ENCODE data around the gene INF2.
A peak's percentile ranks its signal among the peaks of the same experiment; 100 is the strongest.
"Not testable (repeated sequence)": the region's sequence is repeated elsewhere in the genome, so short reads cannot be mapped to it uniquely, and the experiment has no call there.

INF2 gene

DNA sequence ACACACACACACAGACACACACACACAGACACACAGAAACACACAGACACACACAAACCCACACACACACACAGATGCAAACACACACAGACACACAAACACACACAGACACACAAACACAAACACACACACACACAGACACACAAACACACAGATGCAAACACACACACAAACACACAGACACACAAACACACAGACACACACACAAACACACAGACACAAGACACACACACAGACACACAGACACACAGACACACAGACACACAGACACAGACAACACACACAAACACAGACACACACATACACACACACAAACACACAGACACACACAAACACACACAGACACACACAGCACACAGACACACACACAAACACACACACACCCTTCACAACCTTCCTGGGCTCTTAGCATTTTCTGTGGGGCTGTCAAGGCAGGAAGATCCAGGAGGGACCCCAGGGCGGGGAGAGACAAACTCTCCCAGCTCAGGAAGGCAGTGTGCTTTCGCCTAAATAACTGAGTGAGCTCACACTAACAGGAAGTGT is 24.2 kb upstream of the INF2 start:
- TF ChIP-seq, protein P1, sequence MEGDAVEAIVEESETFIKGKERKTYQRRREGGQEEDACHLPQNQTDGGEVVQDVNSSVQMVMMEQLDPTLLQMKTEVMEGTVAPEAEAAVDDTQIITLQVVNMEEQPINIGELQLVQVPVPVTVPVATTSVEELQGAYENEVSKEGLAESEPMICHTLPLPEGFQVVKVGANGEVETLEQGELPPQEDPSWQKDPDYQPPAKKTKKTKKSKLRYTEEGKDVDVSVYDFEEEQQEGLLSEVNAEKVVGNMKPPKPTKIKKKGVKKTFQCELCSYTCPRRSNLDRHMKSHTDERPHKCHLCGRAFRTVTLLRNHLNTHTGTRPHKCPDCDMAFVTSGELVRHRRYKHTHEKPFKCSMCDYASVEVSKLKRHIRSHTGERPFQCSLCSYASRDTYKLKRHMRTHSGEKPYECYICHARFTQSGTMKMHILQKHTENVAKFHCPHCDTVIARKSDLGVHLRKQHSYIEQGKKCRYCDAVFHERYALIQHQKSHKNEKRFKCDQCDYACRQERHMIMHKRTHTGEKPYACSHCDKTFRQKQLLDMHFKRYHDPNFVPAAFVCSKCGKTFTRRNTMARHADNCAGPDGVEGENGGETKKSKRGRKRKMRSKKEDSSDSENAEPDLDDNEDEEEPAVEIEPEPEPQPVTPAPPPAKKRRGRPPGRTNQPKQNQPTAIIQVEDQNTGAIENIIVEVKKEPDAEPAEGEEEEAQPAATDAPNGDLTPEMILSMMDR (IDR thresholded peaks at IDR 0.05; ENCODE audit: low read depth, low read length), result no peak
- Histone ChIP-seq H3K4me3 (ENCODE audit: low read depth, low read length) (no peak overlapping the region), H3K36me3 (no peaks in the 10 kb centered on the region), H3K9me3 (no peaks in the 10 kb centered on the region), H3K27me3 (no peaks in the 10 kb centered on the region), H3K4me1 (no peaks in the 10 kb centered on the region)
- DNase-seq, result no peak

GRCh38 chr14:104665657-104666522 is 23.5 kb upstream of the INF2 start:
- H3K27me3 ChIP-seq, result no peaks in the 10 kb centered on the region
- H3K4me1 ChIP-seq, result no peaks in the 10 kb centered on the region
- TF ChIP-seq, protein P1 (IDR thresholded peaks at IDR 0.05; ENCODE audit: low read depth, low read length), result 0 out of 2 replicates have a peak, but pooled peaks have one; percentile 9
- no peaks in the 10 kb centered on the region for H3K36me3 ChIP-seq
- no peaks in the 10 kb centered on the region for H3K9me3 ChIP-seq
- H3K4me3 ChIP-seq (ENCODE audit: low read depth, low read length), result no peak overlapping the region
- no peak for DNase-seq

DNA sequence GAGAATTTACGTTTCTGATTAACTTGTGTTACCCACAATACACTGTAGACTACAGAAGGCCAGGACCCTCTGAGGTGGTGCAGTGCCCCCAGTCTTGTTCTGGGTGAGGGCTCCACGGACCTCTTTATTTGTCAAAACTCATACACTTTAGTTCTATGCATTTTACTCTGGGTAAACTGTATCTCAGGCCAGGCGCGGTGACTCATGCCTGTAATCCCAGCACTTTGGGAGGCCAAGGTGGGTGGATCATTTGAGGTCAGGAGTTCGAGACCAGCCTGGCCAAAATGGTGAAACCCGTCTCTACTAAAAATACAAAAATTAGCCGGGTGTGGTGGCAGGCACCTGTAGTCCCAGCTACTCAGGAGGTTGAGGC is 22.9 kb upstream of the INF2 start:
- H3K27me3 ChIP-seq; H3K9me3 ChIP-seq; H3K4me3 ChIP-seq (ENCODE audit: low read depth, low read length): not testable (repeated sequence)

DNA sequence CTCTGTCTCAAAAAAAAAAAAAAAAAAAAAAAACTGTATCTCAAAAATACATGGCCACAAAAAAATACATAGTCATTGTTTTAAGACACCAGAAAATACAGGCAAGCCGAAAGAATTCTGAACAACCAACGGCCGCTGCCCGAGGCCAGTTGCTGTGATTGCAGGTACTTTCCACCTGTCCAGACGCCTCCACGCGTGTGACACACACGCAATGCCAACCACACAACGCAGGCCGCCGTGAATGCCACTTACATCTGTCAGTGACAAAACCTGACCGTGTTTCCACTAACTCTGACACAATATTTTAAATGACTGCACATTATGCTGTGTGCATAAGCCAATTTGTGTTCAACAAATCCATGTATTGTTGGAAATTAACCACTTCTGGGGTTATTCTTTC is 22.4 kb upstream of the INF2 start:
- no peak for DNase-seq
- no peaks in the 10 kb centered on the region for H3K4me1 ChIP-seq
- H3K36me3 ChIP-seq, result no peaks in the 10 kb centered on the region
- no peaks in the 10 kb centered on the region for H3K9me3 ChIP-seq
- H3K27me3 ChIP-seq, result no peaks in the 10 kb centered on the region
- TF ChIP-seq, protein P1 (IDR thresholded peaks at IDR 0.05; ENCODE audit: low read depth, low read length), result no peak
- no peak overlapping the region for H3K4me3 ChIP-seq (ENCODE audit: low read depth, low read length)

More for the DNA sequence above, 22.9 kb upstream of the INF2 start:
- not testable (repeated sequence) for H3K36me3 ChIP-seq, DNase-seq, H3K4me1 ChIP-seq

GRCh38 chr14:104669697-104670096 is 19.7 kb upstream of the INF2 start:
- TF ChIP-seq, protein P1 (IDR thresholded peaks at IDR 0.05; ENCODE audit: low read depth, low read length), result no peak
- DNase-seq, result no peak
- no peaks in the 10 kb centered on the region for H3K9me3 ChIP-seq
- no peaks in the 10 kb centered on the region for H3K36me3 ChIP-seq
- H3K4me1 ChIP-seq, result no peaks in the 10 kb centered on the region
- H3K27me3 ChIP-seq, result no peaks in the 10 kb centered on the region
- no peak overlapping the region for H3K4me3 ChIP-seq (ENCODE audit: low read depth, low read length)

DNA sequence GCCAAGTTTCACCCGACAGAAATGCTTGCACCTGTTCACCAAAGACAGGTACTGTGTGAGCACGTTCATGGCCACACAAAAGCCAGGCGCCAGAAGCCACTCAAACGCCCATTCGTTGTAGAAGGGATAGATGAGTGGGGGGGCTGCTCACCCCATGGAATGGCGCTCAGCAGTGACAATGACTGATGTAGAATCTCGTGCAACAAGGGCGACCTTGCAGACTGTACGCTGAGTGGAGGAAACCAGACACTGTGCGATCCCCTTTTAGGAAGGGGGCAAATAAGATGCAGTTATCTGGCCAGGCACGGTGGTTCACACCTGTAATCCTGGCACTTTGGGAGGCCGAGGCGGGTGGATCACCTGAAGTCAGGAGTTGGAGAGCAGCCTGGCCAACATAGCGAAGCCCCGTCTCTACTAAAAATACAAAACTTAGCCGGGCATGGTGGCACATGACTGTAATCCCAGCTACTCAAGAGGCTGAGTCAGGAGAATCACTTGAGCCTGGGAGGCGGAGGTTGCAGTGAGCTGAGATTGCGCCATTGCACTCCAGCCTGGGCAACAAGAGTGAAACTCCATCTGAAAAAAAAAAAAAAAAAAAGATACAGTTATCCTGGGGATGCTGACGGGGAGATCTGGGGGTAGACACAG is 18.0 kb upstream of the INF2 start:
- H3K4me3 ChIP-seq (ENCODE audit: low read depth, low read length); DNase-seq; H3K9me3 ChIP-seq; H3K27me3 ChIP-seq; H3K36me3 ChIP-seq; H3K4me1 ChIP-seq: not testable (repeated sequence)

- not testable (repeated sequence) for H3K27me3 ChIP-seq; H3K4me1 ChIP-seq; H3K36me3 ChIP-seq; H3K9me3 ChIP-seq; H3K4me3 ChIP-seq (ENCODE audit: low read depth, low read length); DNase-seq
These were observed 17.3 kb upstream of the INF2 start for GRCh38 chr14:104672119-104672518.

Measured in BE2C (cell line).